H1 (cell line): ENCODE results near the gene FCGR3B. TPM values are rescaled to one million over a fixed set of nuclear protein-coding genes. Genes with fewer than 3 reads are reported as not detected.

ENCODE experiments used
- KDM4A ChIP-seq: IDR thresholded peaks from one replicate; pipeline ENCODE4 v1.7.1; 2012; ENCODE audit warnings: low read depth, mild to moderate bottlenecking, moderate library complexity, low read length, inconsistent platforms; ENCODE audit not compliant: severe bottlenecking
- TAF1 ChIP-seq: IDR thresholded peaks from 2 replicates; pipeline ENCODE4 v1.6.1; 2011; ENCODE audit warnings: mild to moderate bottlenecking, low read depth, low read length
- TAF7 ChIP-seq: optimal IDR thresholded peaks from 2 replicates; pipeline ENCODE3; 2011; ENCODE audit warnings: low read depth, mild to moderate bottlenecking, inconsistent platforms, low read length, moderate library complexity, borderline replicate concordance
- TCF12 ChIP-seq: IDR thresholded peaks from 2 replicates; pipeline ENCODE4 v1.6.1; 2011; ENCODE audit warnings: low read depth, mild to moderate bottlenecking, low read length
- polyA plus RNA-seq, 7 experiments: library from polyadenylated mRNA; depleted of rRNA in 3 of 7; stranded (reverse) in 5 of 7; unstranded in 2 of 7; fragments of >200 nt in 5 of 7; fragments of 200-250 nt in 2 of 7; gene quantifications; 1 replicate in 5 of 7; 2 replicates in 1 of 7; 4 replicates in 1 of 7; pipeline versions ENCODE4 v1.2.1 to v1.2.3, GENCODE V29; 2011 to 2013; ENCODE audit warnings: missing spikeins in 2 of 7, mixed read lengths in 2 of 7
- total RNA-seq: library from RNA; stranded (reverse); fragmentation: NEBNext Ultra II Directional; extraction: Animal tissue kit (Norgen Biotek cat#: 25700); gene quantifications from 2 replicates; pipeline ENCODE4 v1.2.1, GENCODE V29; 2021
- TF ChIP-seq, protein P1 (sequence below): IDR thresholded peaks from 2 replicates; pipeline ENCODE4 v1.6.1; 2012; ENCODE audit warnings: inconsistent platforms
- TF ChIP-seq, protein P2 (sequence below): IDR thresholded peaks from 2 replicates; pipeline ENCODE4 v1.6.1; 2012; ENCODE audit warnings: low read length, inconsistent platforms

The FCGR3B gene
- total and polyA plus RNA-seq, 2 of the 8 experiments (the other 6 are each of a cell fraction or from before 2014, with no cell fraction given): not detected

DNA sequence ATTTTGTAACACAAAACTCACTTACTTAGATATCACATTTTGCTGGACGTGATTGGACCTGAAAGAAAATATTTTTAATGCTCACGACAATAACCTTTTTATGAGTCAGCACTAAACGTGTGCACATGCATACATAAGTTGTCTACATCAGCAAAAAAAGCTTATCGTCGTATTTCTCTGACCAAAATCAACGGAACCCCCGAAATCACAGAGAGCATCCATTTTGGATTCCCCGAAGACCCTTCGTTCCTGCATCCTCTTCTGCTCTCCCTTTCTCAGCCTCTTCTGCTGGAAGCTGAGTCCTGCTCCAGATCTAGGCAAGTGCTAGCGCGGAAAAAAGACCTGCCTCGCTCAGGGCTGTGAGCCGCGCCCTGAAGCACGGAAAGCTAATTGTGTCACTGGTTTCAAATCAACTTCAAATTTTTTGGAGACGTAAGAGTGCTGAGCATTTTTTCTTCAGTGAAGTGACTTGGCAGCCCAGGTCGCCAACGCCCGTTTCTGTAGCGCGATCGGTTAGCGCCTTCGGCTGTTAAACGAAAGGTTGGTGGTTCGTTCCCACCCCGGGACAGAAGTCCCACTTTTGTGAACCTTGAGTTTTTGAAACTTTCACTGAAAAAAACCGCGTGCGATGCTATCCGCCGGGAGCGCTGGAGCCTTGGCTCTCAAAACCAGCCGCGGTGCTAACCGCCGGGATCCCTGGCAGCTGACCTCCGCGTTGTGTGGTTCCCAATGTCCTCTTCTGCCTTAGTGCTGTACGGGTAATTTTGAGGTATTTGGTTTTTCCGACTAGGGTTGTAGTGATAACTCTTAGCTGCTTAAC lies 9.6 kb downstream of the FCGR3B start (continued):
- TF ChIP-seq TAF1 (0 out of 2 replicates have a peak, but pooled peaks have one; percentile 50), TCF12 (0 out of 2 replicates have a peak, but pooled peaks have one; percentile 41), KDM4A (peak; percentile 72), TAF7 (peak; percentile 29)
- TF ChIP-seq, protein P1, sequence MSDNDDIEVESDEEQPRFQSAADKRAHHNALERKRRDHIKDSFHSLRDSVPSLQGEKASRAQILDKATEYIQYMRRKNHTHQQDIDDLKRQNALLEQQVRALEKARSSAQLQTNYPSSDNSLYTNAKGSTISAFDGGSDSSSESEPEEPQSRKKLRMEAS: 0 out of 2 replicates have a peak, but pooled peaks have one; percentile 20
- TF ChIP-seq, protein P2, sequence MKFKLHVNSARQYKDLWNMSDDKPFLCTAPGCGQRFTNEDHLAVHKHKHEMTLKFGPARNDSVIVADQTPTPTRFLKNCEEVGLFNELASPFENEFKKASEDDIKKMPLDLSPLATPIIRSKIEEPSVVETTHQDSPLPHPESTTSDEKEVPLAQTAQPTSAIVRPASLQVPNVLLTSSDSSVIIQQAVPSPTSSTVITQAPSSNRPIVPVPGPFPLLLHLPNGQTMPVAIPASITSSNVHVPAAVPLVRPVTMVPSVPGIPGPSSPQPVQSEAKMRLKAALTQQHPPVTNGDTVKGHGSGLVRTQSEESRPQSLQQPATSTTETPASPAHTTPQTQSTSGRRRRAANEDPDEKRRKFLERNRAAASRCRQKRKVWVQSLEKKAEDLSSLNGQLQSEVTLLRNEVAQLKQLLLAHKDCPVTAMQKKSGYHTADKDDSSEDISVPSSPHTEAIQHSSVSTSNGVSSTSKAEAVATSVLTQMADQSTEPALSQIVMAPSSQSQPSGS: 0 out of 2 replicates have a peak, but pooled peaks have one; percentile 67
